Hematopoietic multipotent progenitor cell treated with erythropoietin and hydrocortisone succinate and interleukin-3 and kit ligand, for 17 days (in vitro differentiated cells): ENCODE results near the gene RNGTT.
"Not testable (repeated sequence)": the region's sequence is repeated elsewhere in the genome, so short reads cannot be mapped to it uniquely, and the experiment has no call there.

ENCODE experiments used
- DNase-seq: peaks from one replicate; pipeline ENCODE4 v3.0.0-alpha.2; 2015; ENCODE audit warnings: low spot score

The RNGTT gene

DNA sequence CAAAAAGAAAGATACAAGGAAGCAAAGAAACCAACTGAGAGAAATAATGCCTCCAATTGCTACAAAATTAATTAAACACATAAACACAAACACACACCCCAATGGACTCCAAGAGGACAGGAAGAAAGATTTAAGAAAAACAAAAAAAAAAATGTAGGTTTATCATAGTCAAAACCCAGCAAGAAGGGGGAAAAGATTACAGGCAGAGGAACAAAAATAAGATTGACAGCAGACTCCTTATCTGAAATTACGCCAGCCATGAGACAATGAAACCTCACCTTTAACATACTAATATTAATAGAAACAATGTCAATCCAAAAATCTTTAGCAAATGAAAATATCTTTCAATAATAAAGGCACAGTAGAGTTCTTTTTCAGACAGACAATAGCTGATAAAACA, 155.8 kb downstream of the RNGTT start:
- DNase-seq, result no peak

DNA sequence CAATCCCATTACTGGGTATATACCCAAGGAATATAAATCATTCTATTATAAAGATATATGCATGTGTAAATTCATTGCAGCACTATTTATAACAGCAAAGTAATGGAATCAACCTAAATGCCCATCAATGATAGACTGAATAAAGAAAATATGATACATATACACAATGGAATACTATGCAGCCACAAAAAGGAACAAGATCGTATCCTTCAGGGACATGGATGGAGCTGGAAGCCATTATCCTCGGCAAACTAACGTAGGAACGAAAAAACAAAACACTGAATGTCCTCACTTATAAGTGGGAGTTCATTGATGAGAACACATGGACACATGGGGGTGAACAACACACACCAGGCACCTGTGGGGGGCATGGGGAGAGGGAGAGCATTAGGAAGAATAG, 156.7 kb downstream of the RNGTT start:
- no peak for DNase-seq

DNA sequence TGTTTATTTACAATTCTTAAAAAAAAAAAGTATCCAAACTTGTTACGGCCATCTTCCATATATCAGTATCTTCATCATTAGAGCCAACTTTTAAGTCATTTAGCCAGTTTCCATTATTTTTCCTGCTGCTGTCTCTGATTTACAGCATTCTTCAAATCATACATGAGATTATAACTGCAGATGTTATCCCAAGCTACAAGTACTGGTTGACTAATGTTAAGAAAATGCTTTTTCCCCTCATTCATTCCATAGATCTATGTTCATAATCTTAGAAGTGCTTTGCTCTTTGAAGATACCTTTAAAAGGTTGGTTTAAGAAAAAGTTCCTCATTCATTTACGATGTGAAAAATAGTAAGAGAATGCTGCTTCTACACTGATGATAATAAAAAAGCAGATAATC, 158.7 kb downstream of the RNGTT start:
- no peak for DNase-seq

DNA sequence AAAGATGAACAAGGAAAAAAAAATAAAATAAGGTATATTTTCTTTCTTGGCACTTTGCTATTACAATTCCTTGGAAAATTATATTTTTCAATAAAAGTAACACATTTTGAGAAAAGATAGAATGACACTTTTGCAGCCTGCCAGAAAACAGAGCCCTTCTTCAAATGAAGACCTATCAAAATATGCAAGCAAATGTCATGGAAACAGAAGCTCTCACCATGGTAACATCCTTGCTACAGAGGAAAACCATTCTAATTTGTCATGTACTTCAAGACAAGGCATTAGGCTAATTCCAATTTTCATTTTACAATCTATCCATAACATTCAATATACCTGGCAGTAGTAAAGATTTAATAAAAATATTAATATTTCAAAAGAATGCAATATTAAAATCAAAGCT, 177.9 kb downstream of the RNGTT start:
- DNase-seq, result no peak

DNA sequence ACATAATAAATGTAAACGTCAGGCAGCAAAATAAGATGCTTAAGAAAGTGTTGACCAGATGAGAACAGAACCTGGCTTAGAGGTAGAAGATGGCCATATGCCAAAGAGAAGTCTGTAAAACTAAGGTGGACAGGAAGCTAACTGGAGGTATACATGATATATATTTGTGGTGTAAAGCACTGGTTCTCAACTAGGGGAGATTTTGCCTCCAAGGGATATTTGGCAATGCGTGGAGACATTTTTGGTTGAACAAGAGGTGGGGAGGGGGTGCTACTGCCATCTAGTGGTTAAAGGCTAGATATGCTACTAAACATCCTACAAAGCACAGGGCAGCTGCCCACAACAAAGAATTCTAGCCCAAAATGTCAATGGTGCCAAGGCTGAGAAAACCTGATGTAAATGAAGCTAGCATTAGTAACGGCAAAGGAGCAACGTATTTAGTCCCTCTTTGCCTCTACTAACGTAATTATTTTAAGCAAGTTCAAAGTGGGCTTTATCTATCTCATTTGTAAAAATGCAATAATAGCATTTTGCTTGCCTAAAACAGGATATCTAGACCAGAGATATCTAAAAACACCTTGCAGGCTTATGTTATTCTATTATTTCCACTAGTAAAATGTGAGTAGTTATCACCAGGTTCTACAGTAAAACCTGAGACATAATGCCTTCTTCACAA, 182.6 kb downstream of the RNGTT start:
- DNase-seq, result peak; percentile 61

DNA sequence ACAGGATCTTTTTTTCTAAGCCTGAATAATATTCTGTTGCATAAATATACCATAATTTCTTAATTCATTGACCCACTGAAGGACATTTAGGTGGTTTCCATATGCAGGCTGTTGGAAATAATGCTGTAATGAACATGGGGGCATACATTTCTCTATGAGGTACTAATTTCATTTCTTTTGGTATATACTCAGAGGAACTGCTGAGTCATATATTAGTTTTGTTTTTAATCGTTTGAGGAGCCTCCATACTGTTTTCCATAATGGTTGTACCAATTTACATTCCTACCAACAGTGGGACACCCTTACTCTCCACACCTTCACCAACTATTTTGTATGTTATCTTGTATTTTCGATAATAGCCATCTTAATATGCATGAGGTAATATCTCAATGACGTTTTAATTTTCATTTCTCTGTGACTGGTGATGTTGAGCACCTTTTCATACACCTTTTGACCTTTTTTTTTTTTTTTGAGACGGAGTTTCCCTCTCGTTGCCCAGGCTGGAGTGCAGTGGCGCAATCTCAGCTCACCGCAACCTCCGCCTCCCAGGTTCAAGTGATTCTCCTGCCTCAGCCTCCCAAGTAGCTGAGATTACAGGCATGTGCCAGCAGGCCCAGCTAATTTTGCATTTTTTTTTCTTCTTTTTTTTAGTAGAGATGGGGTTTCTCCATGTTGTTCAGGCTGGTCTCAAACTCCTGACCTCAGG, 187.4 kb downstream of the RNGTT start:
- DNase-seq, result no peak

DNA sequence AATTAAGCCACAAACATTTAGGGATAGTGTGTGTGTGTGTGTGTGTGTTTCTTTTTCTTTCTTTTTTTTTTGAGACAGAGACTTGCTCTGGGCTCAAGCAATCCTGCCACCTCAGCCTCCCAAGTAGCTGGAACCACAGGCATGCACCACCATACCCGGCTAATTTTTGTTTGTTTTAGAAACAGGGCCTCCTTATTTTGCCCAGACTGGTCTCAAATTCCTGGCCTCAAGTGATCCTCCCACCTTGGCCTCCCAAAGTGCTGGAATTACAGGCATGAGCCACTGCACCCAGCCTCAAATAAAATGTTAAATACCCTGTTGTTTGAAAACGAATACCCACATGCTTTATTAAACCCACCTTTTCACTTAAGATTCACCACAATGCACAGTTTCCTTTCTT, 195.3 kb downstream of the RNGTT start:
- not testable (repeated sequence) for DNase-seq

DNA sequence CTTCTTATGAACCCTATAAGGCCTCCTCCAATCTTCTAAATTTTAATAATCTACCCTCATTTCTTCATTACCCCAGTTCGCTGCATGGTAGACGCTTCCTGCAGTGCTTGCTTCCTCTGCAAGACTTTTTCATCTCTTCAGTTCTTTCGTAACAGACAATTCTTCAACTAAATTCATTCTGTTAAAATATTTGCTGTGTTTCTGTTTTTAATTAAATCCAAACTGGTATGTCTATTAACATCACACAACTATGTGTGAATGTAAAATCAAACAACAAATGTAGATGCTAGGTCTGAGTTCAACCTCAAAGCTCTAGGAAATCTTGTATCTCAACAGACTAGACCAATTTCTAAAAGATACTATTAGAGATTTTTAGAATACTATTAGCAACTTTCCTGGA, 199.3 kb downstream of the RNGTT start:
- DNase-seq, result no peak

DNA sequence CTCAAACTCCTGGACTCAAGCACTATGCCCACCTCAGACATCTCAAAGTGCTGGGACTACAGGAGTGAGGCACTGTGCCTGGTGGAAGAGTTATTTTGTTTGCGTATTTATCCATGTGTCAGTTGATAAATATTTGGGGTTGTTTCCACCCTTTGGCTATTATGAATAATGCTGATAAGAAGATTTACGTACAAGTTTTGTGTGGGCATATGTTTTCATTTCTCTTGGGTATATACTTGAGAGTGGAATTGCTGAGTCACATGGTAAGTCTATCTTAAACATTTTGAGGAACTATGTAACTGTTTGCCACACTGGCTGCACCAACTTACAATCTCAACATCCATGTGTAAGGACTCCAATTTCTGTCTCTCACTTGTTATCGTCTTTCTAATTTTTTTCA, 200.3 kb downstream of the RNGTT start:
- no peak for DNase-seq

DNA sequence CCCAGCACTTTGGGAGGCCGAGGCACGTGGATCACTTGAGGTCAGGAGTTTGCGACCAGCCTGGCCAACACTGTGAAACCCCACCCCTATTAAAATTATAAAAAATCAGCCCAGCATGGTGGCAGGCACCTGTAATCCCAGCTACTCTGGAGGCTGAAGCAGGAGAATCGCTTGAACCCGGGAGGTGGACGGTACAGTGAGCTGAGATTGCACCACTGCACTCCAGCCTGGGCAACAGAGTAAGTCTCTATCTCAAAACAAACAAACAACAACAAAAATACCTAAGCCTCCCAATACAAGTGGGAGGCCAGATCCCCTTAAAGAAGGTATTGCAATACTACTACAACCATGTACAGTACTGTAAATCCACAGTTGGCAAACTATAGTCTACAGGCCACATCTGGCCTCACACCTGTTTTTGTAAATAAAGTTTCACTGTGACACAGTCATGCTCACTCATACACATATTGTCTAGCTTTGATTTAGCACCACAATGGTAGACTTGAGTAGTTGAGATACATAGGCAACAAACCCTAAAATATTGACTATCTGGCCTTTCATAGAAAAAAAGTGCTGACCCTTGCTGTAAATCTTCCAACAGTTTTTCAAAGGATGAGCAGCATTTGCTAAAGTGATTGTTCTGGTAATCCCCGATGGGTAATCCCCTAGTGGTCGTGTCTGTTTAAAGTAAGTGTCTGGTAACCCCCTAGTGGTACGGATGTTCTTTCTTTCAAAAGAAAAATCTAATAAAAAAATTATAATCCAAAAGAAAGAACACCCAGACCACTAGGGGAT, 202.0 kb downstream of the RNGTT start:
- no peak for DNase-seq

DNA sequence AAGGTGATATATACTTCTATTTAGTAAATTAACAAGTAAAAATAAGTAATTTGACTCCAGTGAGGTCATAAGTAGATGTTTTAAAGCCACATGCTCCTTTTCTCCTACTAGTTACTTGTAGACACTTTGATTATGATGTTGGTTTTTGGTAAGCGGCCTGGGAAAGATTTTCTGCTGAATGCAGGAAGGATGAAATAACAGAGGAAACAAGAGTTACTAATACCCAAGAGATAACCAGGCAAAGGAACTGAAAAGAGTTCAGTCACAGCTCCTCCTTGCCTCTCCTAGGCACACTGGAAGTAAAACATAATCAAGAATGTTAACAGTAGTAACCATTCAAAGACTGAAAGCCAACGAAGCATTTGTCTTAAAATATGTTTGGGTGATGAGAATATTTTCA, 203.3 kb downstream of the RNGTT start:
- no peak for DNase-seq

DNA sequence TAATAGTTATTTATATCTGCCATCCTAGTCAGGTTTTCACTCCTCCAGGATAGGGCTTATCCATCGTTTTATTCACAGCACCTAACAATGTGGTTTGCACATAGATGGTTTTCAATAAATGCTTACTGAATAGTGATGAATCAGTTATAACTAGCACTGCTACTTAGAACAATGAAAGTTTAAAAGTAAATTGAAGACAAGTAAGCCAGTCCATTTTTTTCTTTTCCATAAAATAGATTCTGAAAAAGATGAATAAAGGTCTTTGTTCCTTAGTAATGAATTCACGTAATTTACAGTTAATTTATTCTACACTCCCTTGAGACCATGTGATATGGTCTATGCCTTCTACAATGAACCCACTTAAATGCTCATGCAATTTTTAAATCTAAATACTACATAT, 212.5 kb downstream of the RNGTT start:
- DNase-seq, result no peak

DNA sequence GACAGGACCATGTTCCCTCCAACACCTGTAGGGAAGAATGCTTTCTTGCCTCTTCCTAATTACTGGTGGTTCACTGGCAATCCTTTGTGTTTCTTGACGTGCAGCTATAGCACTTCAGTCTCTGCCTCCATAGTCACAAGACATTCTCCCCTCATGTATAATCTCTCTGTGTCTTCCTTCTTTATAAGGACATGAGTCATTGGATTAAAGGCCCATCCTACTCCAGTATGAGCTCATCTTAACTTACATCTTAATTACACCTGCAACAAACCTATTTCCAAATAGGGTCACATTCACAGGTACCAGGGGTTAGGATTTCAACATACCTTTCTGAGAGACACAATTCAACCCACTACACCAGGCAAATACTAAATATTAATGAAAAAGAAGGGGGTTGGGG, 213.6 kb downstream of the RNGTT start:
- DNase-seq, result no peak

DNA sequence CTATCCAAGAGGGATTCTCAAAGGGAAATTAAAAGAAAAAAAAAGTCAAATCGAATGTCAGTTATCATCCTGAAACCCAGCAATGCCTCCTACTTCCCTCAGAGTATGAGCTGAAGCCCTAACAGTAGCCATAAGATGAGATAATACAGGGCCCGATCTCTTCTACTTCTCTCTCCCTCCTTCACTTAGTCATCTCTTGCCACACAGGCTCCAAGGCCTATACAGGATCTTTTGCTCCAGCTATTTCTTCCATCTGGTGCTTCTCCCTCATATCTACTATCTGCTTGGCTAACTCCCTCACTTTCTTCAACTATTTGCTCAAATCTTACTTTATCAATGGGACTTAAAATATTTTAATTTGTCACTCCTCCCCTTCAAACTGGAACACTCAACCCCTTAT, 215.3 kb downstream of the RNGTT start:
- no peak for DNase-seq

DNA sequence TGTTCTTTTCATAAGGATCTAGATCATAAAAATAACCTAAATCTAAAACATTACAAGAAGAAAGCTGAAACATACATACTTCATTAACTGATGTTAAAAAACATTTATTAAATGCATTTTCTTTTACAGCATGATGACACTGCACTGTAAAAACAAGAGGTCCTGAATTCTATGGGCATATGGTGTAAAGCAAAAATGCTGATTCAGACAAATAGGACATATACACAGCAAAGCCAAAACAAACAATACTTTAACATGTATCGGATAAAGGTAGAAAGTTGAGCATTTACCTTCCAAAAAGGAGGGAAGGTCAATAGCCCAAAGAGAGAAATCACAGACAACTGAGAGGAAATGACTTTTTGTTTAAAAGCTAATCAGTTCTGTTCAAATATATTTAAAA, 221.5 kb downstream of the RNGTT start:
- no peak for DNase-seq

DNA sequence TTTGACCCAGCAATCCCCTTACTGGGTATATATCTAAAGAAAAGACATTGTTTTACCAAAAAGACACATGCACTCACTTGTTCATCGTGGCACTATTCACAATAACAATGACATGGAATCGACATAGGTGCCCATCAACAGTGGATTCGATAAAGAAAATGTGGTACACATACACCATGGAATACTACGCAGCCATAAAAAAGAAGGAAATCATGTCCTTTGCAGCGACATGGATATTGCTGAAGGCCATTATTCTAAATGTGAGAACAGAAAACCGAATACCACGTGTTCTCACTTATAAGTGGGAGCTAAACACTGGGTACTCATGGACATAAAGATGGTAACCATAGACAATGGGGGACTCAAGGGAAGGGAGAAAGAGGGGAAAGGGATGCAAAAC, 222.3 kb downstream of the RNGTT start:
- DNase-seq, result no peak

DNA sequence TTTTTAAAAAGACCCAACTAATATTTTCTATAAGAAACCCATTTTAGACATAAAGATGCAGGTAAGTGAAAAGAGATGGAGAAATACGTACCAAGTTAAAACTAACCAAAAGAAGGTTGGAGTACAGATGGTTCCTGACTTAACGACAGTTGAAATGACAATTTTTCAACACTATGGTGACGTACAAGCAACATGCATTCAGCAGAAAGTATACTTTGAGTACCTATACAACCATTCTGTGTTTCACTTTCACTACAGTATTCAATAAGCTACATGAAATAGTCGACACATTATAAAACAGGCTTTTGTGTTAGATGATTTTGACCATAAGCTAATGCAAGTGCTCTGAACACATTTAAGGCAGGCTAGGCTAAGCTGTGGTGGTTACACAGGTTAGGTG, 228.9 kb downstream of the RNGTT start:
- DNase-seq, result no peak

DNA sequence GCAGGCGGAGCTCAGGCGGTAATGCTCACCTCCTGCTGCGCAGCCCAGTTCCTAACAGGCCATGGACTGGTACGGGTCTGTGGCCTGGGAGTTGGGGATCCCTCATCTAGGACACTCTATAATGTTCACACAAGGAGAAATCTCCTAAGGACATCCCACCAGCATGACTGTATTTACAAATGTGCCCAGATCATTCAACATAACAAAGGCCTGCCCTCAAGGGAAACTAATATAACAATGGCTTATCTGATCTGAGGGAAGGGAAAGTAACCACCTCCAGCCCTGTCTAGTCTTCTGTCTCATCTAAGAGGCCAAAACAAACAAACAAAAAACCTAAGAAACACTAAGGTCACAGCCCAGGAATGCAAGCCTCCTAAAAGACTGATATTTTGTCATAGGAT, 232.8 kb downstream of the RNGTT start:
- no peak for DNase-seq

DNA sequence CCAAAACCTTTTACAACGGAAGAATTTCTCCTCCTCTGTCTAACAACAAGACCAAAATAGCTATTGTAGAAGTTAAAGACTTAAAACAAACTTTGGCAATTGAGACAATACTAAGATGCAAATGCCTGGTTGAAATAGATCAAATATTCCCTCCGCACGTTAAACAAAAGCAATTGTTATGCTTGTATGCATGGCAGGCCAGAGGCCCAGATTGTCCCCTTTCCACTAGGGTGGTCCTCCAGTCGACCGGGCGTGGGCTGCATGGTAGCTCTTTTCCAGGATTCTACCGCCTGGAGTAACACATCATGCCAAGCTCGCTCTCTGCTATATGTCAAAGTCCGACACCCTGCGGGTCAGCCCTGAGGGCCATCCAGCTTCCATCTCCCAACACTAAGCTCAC, 234.7 kb downstream of the RNGTT start:
- no peak for DNase-seq

DNA sequence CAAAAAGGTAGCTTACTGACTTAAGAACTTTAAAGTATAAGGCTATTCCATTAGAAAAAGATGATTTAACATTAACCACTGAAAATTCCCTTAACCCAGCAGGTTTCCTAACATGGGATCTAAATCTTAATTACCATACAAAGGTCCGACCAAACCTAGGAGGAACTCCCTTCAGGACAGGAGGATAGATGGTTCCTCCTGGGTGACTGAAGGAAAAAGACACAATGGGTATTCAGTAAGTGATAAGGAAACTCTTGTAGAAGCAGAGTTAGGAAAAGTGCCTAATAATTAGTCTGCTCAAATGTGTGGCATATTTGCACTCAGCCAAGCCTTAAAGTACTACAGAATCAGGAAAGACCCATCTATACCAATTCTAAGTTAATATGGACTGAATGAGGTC, 237.0 kb downstream of the RNGTT start:
- DNase-seq, result not testable (repeated sequence)

DNA sequence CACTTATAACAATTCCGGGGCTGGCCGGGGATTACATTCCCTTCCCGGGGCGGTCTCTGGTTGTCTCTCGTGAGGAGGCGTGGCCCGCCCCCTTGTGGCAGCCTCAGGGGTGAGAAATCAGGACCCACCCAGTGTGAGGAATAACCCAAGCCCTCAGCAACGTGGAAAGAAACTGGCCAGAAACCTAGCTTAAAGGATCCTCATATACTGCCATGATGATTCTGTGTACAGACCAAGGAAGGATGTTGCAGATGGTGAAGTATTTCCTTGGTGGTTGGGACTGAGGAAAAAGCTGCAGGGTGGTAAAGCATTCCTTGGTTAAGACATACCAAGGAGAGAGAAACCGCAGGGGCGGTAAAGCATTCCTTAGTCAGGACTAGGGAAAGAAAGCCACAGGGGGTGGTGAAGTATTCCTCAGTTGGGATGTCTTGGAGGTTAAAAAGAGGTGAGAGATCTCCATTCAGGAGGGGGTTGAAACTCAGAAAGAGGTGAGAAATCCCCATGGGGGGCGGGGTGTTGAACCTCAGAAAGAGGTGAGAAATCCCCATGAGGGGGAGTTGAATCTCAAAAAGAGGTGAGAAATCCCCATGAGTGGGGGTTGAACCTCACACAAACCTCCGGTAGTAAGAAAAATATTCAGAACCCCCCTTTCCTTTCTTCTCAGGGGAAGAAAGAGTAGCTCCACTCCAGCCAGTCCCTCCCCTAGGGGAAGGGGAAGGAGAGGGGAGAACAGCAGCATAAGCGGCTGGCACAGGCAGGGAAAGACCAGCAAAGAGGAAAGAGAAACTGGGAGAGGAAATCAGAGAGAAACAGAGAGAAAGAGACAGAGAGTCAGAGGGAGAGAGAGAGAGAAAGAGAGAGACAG, 238.1 kb downstream of the RNGTT start:
- DNase-seq, result no peak

DNA sequence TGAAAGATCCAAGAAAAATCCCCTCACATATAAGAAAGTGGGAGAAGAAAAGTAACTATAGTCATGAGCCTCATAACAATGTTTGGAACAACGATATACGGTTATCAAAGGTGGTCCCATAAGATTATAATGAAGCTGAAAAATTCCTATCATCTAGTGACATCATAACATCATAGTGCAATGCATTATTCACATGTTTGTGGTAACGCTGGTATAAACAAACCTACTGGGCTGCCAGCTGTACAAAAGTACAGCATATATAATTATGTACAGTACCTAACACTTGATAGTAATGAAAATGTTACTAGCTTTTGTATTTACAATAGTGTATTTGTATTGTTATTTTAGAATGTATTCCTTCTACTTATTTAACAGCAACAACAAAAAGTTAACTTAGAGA, 240.7 kb downstream of the RNGTT start:
- DNase-seq, result no peak
